DMS 273 treated with DMSO at 0.1 percent for 48 hours (cell line): Measurements from ENCODE around the gene TRHDE.

Source experiments
- DNase-seq: peaks from one replicate; lab custom pipeline; 2025; lab: John Stamatoyannopoulos, UW

Gene TRHDE

GRCh38 chr12:72272091-72272661 is at the start of gene TRHDE:
TSS of gene TRHDE (plus strand) at chr12:72272370. CDS start at chr12:72272644, 274 bp downstream.
- no peak for DNase-seq

- no peak for DNase-seq
Observed at GRCh38 chr12:72226510-72226909, 45.7 kb upstream of the TRHDE start.

GRCh38 chr12:72228424-72228823 is 43.7 kb upstream of the TRHDE start:
- DNase-seq: no peak

GRCh38 chr12:72230589-72230988 is 41.6 kb upstream of the TRHDE start:
- DNase-seq: no peak

GRCh38 chr12:72234886-72235285 is 37.3 kb upstream of the TRHDE start:
- no peak for DNase-seq

GRCh38 chr12:72236071-72236705 is 36.0 kb upstream of the TRHDE start:
- no peak for DNase-seq

GRCh38 chr12:72241552-72241951 is 30.6 kb upstream of the TRHDE start:
- no peak for DNase-seq

- DNase-seq: no peak
Observed at GRCh38 chr12:72242946-72243345, 29.2 kb upstream of the TRHDE start.

GRCh38 chr12:72246370-72246769 is 25.8 kb upstream of the TRHDE start:
- no peak for DNase-seq

GRCh38 chr12:72250346-72250745 is 21.8 kb upstream of the TRHDE start:
- DNase-seq: no peak

GRCh38 chr12:72256725-72257124 is 15.4 kb upstream of the TRHDE start:
- DNase-seq: no peak

- no peak for DNase-seq
Observed at GRCh38 chr12:72261885-72262284, 10.3 kb upstream of the TRHDE start.

- DNase-seq: no peak
Observed at GRCh38 chr12:72264548-72265175, 7.5 kb upstream of the TRHDE start.

GRCh38 chr12:72267974-72268373 is 4.2 kb upstream of the TRHDE start:
- DNase-seq: no peak

GRCh38 chr12:72268386-72268785 is 3.8 kb upstream of the TRHDE start:
- no peak for DNase-seq

GRCh38 chr12:72269491-72269890 is 2.7 kb upstream of the TRHDE start:
- DNase-seq: no peak

GRCh38 chr12:72270246-72270645 is 1.9 kb upstream of the TRHDE start:
- no peak for DNase-seq

- no peak for DNase-seq
Observed at GRCh38 chr12:72270961-72271360, 1.2 kb upstream of the TRHDE start.

GRCh38 chr12:72271451-72272090 is 599 bp upstream of the TRHDE start:
- DNase-seq: no peak

GRCh38 chr12:72272731-72273498 is 745 bp downstream of the TRHDE start:
- DNase-seq: no peak

- DNase-seq: no peak
Observed at GRCh38 chr12:72273499-72273837, 1.3 kb downstream of the TRHDE start.

- DNase-seq: no peak
Observed at GRCh38 chr12:72273851-72274351, 1.7 kb downstream of the TRHDE start.
